Lower leg skin (tissue), 3 donors: ENCODE results near the gene ACR.
"Not testable (repeated sequence)": the region's sequence is repeated elsewhere in the genome, so short reads cannot be mapped to it uniquely, and the experiment has no call there.

Experiments used
- CTCF ChIP-seq, 3 donors: fragments of 450-650 bp; IDR thresholded peaks; one replicate each; pipeline ENCODE4 v1.5.1; 2016; ENCODE audit warnings: antibody characterized with exemption in 3 of 3, mild to moderate bottlenecking in 3 of 3, moderate library complexity in 2 of 3
- POLR2A ChIP-seq, 2 donors: fragments of 450-650 bp; IDR thresholded peaks; one replicate each; pipeline ENCODE4 v1.6.1; 2016 to 2017; ENCODE audit warnings: antibody characterized with exemption in 2 of 2, mild to moderate bottlenecking in 1 of 2, moderate library complexity in 1 of 2

DNA sequence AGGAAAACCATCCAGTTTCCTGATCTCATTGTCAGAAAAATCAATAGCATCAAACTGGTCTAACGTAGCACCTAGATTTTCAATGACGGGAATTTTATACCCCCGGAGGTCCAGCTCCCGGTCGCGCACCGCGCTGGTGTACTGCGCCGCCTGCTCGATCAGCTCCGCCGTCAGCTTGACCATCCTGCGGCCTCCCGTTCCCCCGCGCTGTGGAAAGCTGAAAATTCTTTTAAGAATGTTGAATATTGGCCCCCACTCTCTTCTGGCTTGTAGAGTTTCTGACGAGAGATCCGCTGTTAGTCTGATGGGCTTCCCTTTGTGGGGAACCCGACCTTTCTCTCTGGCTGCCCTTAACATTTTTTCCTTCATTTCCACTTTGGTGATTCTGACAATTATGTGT, 17.2 kb downstream of the ACR start:
- TF ChIP-seq CTCF, POLR2A (IDR thresholded peaks at IDR 0.05): not testable (repeated sequence)
